MM.1S (cell line): ENCODE data around the gene RCCD1.

Experiments
- CTCF ChIP-seq: fragments of 300-600 bp; sonication (generic); IDR thresholded peaks from 2 replicates; pipeline ENCODE4 v1.5.1; 2016; ENCODE audit warnings: antibody characterized with exemption, low read length, mixed read lengths
- EZH2 ChIP-seq: fragments of 300-600 bp; sonication (generic); optimal IDR thresholded peaks from 2 replicates; pipeline ENCODE3; 2017; ENCODE audit warnings: low read depth, mild to moderate bottlenecking, antibody characterized with exemption, low read length, mixed read lengths
- EZH2phosphoT487 ChIP-seq: fragments of 300-600 bp; sonication (generic); IDR thresholded peaks from 2 replicates; pipeline ENCODE4 v1.6.1; 2018; ENCODE audit warnings: antibody characterized with exemption, low read length

GRCh38 chr15:90991587-90992285 lies 37.1 kb downstream of the RCCD1 start:
- no peak for TF ChIP-seq CTCF
- no peak for TF ChIP-seq EZH2
- no peak for TF ChIP-seq EZH2phosphoT487
